HG03095 (cell line): ENCODE results near the gene CARS2.
"Not testable (repeated sequence)": the region's sequence is repeated elsewhere in the genome, so short reads cannot be mapped to it uniquely, and the experiment has no call there.

ENCODE experiments used
- ATAC-seq: cut with Tn5 transposase; IDR thresholded peaks from one replicate; pipeline ENCODE4 v1.9.1; 2021; ENCODE audit warnings: moderate library complexity; ENCODE audit not compliant: unreplicated experiment

The CARS2 gene

GRCh38 chr13:110641055-110642015, 64.6 kb downstream of the CARS2 start:
- ATAC-seq: no peak

GRCh38 chr13:110640591-110641029, 65.3 kb downstream of the CARS2 start:
- ATAC-seq: no peak

- ATAC-seq: no peak
These were observed 66.0 kb downstream of the CARS2 start for GRCh38 chr13:110639935-110640334.

- no peak for ATAC-seq
These were observed 66.8 kb downstream of the CARS2 start for GRCh38 chr13:110638814-110639806.

GRCh38 chr13:110638257-110638656, 67.7 kb downstream of the CARS2 start:
- no peak for ATAC-seq

GRCh38 chr13:110637747-110638146, 68.2 kb downstream of the CARS2 start:
- ATAC-seq: no peak

GRCh38 chr13:110637275-110637674, 68.6 kb downstream of the CARS2 start:
- ATAC-seq: no peak

- no peak for ATAC-seq
These were observed 69.2 kb downstream of the CARS2 start for GRCh38 chr13:110636701-110637201.

- ATAC-seq: no peak
These were observed 69.9 kb downstream of the CARS2 start for GRCh38 chr13:110636053-110636475.

GRCh38 chr13:110635405-110636002, 70.4 kb downstream of the CARS2 start:
- no peak for ATAC-seq

- no peak for ATAC-seq
These were observed 71.4 kb downstream of the CARS2 start for GRCh38 chr13:110634558-110634957.

- no peak for ATAC-seq
These were observed 72.1 kb downstream of the CARS2 start for GRCh38 chr13:110633776-110634175.

- ATAC-seq: not testable (repeated sequence)
These were observed 73.7 kb downstream of the CARS2 start for GRCh38 chr13:110632255-110632654.

- no peak for ATAC-seq
These were observed 75.3 kb downstream of the CARS2 start for GRCh38 chr13:110630566-110631119.

GRCh38 chr13:110629735-110630134, 76.2 kb downstream of the CARS2 start:
- no peak for ATAC-seq

- ATAC-seq: no peak
These were observed 76.8 kb downstream of the CARS2 start for GRCh38 chr13:110628952-110629701.

- ATAC-seq: no peak
These were observed 77.5 kb downstream of the CARS2 start for GRCh38 chr13:110628477-110628793.

GRCh38 chr13:110627761-110628476, 78.0 kb downstream of the CARS2 start:
- ATAC-seq: no peak

GRCh38 chr13:110627351-110627750, 78.6 kb downstream of the CARS2 start:
- ATAC-seq: no peak
